HEK293T (cell line): ENCODE data around the gene MAD1L1.

Source experiments
- BHLHE40 ChIP-seq: fragments of 450-650 bp; IDR thresholded peaks from 2 replicates; pipeline ENCODE4 v1.6.1; 2016; ENCODE audit warnings: mild to moderate bottlenecking, moderate library complexity, borderline replicate concordance
- CTBP1 ChIP-seq: fragments of 450-650 bp; IDR thresholded peaks from 2 replicates; pipeline ENCODE4 v1.6.1; 2016; ENCODE audit warnings: borderline replicate concordance
- FOXA1 ChIP-seq: fragments of 450-650 bp; IDR thresholded peaks from 2 replicates; pipeline ENCODE4 v1.6.1; 2016; ENCODE audit warnings: mild to moderate bottlenecking
- FOXM1 ChIP-seq: fragments of 450-650 bp; IDR thresholded peaks from 2 replicates; pipeline ENCODE4 v1.6.1; 2017; ENCODE audit warnings: mild to moderate bottlenecking, borderline replicate concordance
- LEF1 ChIP-seq: fragments of 450-650 bp; IDR thresholded peaks from 2 replicates; pipeline ENCODE4 v1.6.1; 2017; ENCODE audit warnings: mild to moderate bottlenecking, borderline replicate concordance
- SP1 ChIP-seq: fragments of 450-650 bp; IDR thresholded peaks from 2 replicates; pipeline ENCODE4 v1.6.1; 2017
- ZNF384 ChIP-seq: fragments of 450-650 bp; IDR thresholded peaks from 2 replicates; pipeline ENCODE4 v1.6.1; 2016
- TF ChIP-seq, protein P1 (sequence below): fragments of 450-650 bp; IDR thresholded peaks from 2 replicates; pipeline ENCODE4 v1.6.1; 2016

DNA sequence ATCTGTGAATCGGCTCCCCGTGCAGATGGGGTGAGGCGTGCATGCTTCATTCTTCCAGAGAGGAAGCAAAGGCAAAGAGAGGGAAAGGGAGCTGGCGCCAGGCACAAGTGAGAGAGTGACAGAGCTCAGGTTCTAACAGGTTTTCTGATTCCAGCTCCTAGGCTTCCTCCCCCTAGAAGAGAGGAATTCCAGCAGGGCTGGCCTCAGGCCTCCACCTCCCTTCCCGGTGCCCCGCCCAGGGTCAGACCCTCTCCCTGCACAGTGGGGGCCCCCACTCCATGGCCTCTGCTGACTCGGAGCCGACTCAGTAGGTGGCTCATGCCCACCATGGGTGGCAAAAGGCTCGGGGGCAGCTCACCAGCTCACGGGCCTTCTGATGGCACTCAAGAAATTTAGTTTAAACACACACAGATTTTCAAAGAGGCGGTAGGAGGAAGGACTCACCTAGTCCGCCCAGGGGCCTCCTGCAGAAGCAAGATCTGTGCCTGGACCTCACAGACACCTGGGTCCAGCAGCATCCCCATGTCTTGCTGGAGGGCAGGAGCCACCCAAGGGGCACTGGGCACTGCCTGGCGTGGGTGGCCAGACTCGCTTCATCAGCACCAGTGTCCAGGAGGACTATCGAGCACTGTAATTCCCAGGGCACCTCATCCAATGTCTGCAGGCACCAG is 183.5 kb downstream of the MAD1L1 start:
- no peak for TF ChIP-seq ZNF384
- TF ChIP-seq SP1: no peak
- no peak for TF ChIP-seq FOXM1
- TF ChIP-seq FOXA1: no peak
- TF ChIP-seq LEF1: no peak
- TF ChIP-seq BHLHE40: no peak
- TF ChIP-seq, protein P1, sequence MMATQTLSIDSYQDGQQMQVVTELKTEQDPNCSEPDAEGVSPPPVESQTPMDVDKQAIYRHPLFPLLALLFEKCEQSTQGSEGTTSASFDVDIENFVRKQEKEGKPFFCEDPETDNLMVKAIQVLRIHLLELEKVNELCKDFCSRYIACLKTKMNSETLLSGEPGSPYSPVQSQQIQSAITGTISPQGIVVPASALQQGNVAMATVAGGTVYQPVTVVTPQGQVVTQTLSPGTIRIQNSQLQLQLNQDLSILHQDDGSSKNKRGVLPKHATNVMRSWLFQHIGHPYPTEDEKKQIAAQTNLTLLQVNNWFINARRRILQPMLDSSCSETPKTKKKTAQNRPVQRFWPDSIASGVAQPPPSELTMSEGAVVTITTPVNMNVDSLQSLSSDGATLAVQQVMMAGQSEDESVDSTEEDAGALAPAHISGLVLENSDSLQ: no peak
- TF ChIP-seq CTBP1: no peak
